HG03565 (cell line): Measurements from ENCODE around the gene ASIC2.

ENCODE experiments used
- ATAC-seq: cut with Tn5 transposase; IDR thresholded peaks from one replicate; pipeline ENCODE4 v1.9.1; 2021; ENCODE audit warnings: mild to moderate bottlenecking, moderate library complexity; ENCODE audit not compliant: unreplicated experiment

Gene ASIC2

DNA sequence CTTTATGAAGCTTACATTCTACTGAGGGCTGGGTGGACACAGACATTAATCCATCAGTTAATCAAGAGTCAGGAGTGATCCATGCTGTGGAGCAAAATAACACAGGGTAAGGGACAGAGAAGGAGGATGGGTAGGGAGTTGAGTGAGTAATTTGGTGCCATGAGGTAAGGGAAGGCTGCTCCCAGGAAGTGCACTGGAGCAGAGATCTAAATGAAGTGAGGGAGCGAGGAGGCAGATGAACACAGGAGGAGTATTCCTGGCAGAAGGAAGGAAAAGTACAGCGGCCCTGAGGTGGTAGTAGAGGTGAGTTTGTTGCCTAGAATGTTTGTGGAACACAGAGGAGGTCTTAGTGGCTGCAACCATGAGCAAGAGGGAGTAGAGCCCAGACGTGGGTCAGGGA, 34.8 kb downstream of the ASIC2 start:
- ATAC-seq, result no peak

DNA sequence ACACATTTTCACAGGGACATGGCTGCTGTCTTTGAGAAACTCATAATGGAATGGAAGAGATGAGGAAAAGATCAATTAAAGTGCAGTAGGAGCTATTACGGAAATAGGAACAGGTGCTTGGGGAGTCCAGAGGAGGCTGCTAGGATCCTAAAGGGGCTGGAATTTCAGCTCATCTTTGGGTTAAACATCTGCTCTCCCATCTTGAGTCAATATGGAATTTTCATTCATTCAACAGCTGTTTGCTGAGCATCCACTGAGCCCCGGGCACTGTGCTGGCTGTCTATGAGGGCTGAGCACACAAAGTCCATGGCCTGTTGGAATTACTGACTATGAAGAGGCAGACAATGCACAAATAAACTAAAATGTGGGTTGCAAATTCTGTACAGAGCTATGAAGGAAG, 47.9 kb downstream of the ASIC2 start:
- ATAC-seq, result no peak

DNA sequence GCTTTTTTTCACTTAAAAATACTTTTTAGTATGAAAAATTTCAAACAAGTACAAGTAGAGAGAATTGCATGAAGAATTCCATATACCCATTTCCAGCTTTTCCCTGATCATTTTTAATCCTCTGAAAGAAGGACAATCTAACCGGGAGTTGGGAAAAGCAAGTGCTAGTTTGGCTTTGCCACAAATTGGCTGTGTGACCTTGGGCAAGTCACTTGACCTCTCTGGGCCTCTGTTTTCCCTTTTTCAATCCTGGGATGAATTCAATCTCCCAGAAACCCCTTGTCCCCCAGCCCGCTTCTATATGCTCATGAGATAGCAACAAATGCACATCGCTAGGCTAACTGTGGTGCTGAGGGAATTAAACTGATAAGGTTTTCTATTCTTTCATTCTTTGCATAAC, 49.4 kb downstream of the ASIC2 start:
- ATAC-seq, result no peak

DNA sequence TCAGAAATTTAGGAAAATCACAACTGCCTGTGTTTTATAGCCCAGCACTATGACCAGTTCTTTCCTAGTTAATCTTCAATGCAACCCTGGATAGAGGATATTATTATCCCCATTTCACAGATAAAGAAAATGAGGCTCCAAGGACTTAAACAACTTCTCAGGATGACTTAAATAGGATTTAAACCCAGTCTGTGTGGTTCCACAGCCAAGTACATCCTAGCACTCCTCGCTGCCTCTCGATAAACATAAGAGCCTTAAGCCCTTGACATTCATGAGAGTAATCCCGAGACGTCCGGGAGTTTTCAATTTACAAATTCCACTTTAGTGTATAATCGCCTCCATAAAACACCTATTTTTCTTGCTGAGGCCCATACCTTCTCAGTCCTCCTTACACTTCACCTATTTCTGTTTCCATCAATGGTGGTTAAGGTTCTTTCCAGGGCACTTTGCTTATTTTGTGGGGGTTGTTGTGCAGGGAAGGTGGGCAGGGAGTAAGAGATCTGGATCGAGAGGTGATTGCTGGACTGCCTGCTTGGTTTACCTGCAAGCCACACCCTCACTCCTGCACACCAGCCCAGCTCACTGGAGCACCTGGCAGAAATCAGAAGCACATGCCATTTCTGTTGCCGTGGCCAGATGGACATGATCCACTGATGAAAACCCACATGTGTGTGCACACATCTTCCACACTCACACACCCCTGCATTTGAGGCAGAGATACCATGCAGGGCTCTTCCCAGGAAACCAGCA, 50.5 kb downstream of the ASIC2 start:
- ATAC-seq, result no peak

DNA sequence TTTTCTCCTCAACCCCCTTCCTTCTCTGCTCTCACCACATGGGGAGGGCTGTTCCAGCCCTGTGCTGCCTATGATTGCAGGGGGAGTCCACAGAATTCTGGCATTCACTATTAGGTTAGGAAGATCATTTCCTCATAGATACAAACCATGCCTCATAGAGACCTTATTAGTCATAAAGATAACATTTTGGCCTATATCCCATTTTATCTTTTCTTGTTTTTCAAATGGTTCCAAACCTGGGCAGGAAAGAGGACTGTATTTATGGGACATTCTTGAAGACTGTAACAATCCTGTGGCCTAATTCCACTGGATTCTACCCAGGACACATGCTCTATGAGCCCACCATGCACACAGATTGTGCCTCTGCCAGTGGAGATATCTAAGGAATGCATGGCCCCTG, 51.7 kb downstream of the ASIC2 start:
- ATAC-seq, result no peak

DNA sequence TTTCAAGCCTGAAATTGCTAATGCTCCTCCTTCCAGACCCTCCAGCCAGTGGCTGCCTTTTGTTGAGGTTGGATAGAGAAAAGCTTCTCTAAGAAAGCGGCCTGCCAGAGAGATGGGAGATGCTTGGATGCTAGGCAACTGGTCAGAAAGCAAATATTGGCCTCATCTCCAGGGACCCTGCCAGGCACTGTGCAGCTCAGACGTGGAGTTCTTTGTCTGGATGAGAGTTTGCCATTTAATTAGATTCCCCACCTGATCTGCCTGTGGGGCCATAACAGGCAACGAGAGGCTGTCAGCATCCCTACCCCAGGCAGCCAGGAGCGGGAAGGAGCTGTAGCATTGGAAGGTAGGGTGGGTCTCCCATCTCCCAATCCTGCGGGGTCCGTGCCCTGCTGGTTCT, 52.7 kb downstream of the ASIC2 start:
- no peak for ATAC-seq

DNA sequence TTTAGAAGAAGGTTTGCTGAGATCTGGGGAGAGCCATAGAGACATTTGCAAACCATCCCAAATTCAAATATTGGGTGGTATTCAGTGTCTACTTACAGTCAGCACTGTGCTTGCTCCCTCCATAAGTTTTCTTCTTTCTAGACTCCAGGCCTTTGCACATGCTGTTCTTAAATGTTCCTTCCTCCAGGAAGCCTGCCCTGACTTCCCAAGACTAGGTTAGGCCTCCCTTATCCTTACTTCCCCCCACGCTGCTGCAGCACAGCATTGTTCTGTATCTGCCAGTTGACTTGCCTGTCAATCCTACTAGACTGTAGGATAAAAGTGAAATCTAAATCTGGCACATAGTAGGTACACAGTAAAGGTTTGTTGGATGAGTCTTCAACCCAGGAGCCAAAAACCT, 53.4 kb downstream of the ASIC2 start:
- ATAC-seq, result no peak

DNA sequence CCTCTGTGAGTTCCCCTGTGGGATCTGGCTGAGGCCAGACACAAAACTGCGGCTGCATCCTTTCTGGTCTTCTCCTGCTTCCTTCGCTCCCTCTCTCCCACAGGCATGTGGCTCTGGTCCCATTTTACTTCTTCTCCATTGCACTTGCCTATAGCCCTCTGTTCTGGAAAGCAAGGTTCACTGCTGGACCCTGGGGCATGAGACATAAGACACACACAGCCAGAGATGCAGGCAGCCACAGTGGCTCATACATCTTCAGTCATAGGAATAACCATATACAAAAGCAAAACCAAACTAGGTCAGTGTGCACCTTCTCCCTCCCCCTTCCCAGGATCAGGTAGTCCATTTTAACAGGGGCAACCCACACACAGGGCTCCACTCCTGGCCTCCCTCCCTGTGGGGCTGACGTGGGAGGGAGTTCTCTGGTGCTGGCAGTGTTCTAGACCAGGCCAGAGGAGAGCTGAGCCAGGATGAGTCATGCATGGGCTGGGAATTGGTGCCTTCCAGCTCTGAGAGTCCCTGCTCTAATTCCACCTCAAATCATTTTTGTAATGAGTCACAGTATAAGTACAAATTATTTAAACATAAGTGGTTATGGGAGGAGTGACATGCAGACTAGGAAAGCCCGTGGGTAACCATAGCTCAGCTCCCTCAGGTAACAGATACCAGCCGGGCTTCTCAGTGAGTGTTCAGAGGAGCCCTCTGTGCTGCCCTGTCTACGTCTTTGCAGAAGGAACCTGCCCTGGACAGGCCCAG, 58.0 kb downstream of the ASIC2 start:
- no peak for ATAC-seq

DNA sequence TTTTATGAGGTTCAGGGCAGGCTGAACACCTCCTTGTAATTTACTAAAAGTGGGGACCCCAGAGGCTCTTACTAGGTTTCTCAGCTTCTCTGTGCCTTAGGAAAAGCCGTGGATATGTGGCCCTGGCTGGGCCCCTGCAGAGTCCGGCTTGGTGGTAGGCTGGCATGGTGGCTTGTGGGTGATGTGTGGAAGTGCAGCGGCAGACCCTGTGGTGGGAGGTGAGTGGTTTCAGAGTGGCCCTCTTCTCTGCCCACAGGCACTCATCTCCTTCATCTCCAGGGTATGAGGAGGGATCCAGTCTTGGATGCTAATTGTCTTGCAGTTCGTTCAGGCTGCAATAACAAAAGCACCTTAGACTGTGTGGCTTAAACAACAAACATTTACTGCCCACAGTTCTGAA, 58.9 kb downstream of the ASIC2 start:
- no peak for ATAC-seq

DNA sequence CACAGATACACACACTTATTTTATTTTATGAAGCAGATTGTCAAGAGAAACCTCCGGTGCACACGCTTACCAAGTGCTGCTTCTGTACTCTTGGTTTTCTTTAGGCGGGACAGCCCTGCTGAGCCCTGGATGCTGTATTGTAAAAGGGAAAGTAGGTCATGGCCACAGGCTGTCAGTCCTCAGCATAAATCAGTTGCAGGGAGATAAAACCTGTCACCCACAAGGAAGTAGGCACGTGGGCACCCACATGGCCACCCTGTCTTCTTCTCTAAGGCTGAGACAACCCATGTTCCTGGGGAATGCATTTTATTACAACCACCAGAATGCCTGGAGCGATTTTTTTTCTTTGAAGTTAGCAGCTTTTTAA, 59.3 kb downstream of the ASIC2 start:
- no peak for ATAC-seq

DNA sequence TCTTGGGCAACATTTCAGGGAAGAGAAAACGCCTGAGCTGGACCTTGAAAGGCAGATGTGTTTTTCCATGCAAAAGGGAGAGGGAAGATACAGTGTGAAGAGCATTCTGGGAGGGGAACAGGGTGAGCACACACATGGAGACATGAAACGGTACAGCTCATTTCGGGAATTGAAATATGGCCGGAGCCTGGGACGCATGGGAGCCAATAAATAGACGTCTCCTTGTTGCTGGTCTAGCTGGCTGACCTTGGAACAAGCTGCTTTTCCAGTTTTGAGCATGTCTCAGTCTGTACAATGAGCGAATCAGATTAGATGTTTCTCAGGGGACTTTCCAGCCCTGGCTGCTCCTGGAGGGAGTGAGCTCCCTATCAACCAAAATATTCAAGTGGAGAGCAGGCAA, 63.6 kb downstream of the ASIC2 start:
- ATAC-seq, result no peak

DNA sequence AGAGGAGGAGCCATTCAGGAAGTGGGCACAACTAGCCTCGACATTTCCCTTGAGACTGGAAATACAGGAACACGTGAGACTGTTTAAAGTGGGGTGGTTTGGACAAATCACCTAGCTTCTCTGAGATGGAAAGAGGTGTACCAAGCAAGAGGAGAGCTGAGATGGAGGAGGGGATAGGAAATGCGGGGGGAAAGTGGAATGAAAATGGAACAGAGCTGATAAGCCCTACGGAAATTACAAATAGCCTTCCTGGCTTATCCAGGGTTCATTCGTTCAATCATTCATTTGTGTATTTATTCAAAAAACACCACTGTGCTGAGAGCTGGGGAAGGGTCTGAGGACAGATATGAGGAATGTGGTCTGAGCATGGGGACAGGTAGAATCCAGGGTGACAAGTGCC, 64.1 kb downstream of the ASIC2 start:
- ATAC-seq, result no peak

DNA sequence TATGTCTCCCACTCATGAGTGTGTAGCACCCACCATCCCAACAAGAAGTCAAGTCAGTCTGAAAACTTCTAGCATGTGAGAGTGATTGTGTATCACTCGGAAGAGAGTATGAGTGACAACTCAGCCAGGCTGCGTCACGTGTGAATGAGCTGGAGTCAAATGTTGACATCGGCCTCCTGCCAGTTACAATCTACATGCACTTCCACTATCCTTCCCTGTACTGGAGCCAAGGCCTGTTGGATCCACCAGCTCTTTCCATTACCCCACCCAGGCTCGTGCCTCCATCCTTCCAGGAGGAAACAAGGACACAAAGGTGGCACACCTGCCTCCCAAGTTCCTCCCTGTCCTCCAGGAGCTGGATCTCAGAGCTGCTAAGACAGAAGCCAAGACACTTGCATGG, 64.5 kb downstream of the ASIC2 start:
- ATAC-seq, result no peak

DNA sequence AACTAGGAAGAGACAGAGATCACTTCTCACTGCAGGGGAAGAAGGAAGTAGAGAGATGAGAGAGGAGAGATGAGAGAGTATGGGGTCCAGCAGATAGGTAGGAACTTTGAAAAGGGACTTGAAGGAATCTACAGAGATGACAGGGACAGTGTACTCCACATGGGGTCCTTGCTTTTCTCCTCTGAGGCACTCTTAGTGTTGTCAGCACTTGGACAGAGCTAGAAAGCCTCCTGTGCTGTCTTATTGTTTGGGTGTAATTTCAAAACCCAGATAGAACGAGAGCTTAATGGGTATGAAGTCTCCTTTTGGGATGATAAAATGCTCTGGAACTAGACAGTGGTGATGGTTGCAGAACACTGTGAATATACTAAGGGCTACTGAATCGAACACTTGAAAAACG, 65.2 kb downstream of the ASIC2 start:
- no peak for ATAC-seq

DNA sequence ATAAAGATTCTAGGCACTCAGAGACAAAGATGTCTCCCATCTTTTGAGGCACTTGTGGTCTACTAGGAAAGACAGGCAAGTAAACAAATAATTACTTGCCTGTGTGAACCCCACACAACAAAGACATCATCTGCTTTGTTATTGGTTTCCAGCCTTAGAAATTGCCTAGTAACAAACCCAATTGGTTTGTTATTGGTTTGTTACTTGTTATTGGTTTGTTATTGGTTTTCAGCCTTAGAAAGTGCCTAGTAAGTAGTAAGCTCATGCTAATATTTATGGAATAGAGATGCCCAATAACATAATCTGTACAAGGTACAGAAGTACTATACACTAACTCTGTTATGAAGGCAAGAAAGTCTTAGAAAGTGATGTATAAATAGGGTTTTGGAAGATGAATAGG, 67.1 kb downstream of the ASIC2 start:
- ATAC-seq, result no peak

DNA sequence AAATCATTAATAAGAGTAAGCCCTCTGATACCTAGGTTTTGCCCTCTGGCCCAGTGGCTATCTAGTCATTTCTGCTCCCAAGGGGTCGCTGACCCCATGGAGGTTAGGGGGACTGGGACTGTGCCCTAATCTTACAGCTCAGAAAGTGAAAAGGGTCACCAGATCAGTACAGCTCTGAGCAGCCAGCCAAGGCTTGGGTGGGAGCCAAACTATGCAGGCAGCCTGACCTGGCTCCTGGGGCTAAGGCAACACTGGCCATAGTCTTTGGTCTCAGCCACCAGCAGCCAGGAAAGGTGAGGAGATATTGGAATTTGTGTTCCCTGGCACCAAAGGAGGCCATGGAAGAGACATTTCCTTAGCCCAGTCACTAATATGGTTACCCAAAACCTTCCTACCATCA, 67.6 kb downstream of the ASIC2 start:
- ATAC-seq, result no peak

DNA sequence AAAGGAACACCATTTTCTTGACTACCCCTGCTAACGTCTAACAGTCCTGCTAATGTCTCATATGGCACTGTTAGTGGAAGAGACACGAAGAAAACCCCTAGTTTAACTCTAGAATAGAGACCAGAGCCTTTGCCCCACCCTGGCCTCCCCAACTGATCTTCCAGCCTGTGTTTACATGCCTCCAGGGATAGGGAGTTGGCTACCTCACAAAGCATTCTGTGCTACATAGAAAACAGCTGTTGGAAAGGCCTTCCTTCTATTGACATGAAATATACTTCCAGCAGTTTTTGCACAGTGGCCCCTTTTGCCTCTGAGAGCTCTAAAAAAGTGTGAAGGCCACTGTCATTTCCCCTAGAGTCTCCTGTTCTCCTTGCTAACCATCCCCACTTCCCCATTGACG, 73.1 kb downstream of the ASIC2 start:
- ATAC-seq, result no peak

DNA sequence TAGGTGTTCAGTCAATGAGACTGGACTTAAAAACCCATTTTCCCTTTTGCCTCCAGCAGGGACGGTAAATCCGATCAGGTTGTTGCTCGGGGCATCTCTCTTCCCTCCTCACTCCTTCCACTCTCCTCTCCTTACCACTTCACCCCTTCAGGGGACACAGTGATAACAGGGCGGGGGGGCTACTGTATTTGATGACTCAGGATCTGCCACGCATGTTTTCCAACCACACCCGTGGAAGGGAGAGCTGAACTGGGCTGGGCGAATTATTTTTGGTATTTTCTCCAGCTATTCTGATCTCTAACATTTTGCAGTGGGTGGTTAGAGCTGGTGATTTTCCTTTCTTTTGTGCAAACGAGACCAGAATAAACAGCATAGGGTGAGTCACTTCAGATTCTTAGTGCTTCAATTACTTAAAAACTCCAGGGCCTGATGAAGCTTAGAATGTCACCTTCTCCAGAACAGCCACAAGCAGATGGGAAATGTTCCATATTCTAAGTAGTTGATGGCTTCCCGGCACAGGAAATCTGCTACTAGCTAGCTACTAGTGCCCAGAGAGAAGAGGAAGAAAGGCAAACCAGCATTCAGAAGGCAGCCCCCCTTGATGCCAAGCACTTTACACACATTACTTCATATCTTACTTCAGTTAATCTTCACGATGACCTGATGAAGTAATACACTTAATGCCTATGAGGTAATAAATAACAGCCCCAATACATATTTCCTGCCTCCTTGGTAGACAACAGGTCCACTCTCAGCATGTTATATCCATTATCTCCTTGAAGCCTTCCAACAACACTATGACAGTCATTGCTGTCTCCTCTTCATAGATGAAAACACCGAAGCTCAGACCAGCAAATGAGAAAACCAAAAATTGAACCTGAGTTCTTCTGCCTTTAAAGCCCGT, 74.1 kb downstream of the ASIC2 start:
- ATAC-seq, result no peak

DNA sequence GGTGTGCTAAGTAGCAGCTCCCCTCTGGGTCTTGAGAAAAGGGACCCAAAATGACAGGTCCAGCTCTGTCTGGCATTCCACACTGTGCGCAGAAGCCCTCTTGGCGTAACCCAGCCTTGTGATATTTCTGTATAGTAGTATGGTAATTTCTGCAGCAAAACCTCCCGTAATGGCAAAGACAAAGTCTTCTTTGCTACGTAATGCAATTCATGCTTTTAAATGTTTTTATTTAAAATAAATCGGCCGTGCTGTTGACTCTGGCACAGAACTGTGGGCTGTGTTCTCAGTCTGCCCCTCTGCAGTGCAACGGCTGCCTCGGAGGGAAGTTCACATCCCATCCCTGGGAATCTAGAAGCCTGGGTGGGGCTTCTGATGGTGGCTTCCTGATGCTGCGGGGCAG, 75.2 kb downstream of the ASIC2 start:
- no peak for ATAC-seq

DNA sequence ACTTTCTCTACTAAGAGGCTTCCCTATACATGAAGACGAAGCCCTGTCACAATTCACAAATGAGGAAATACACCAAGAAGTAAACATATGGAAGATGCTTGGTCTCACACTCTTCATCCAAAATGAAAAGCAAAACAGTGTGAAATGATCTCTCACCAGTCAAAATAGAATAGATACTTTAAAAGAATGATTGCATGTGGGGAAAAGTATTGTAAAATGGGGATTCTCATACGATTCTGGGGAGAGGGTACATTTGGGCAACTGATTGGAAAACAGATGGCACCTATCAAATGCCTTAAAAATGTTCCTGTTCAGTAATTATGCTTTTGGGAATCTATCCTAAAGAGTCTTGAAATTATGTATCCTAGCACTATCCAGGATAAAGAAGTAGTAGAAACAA, 78.1 kb downstream of the ASIC2 start:
- no peak for ATAC-seq

DNA sequence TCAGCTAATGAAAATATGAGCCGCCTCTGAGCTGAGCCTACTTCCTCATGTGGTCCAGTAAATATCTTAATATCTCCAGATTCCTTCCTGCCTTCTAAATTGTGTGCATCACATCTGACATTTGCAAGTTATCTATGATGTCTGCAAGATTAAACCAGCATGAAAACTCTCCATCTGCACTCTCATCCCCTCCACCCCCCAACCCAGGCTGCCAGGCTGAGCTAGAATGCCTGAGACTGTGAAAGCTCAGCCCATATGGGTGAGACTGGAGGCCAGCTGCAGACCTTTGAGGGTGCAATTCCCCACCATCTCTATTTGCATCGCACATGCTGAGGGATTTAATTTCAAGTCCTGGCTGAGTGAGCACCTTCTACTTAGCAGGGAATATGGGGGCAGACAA, 82.8 kb downstream of the ASIC2 start:
- no peak for ATAC-seq

DNA sequence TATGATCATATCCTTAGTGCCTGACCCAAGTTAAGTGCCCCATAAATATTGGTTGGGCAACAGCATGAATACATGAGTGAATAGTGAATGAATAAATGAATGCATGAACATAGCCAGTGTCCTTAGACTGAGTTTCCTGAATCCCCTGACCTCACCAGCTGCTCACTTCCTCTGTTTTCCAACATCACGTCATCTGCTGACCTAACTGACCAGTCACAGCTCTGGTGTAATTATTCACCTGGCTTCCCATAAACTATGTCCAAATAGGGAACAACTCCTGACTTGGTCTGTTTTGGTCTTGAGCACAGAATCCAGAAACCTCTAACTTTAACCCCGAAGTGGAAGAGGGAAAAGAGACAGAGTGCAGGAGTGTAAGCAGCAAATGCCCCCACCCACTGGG, 83.4 kb downstream of the ASIC2 start:
- ATAC-seq, result no peak
